B cell (primary cell): ENCODE results near the gene DYNLT3. TPM values are rescaled to one million over a fixed set of nuclear protein-coding genes. Genes with fewer than 3 reads are reported as not detected.

ENCODE experiments used
- ATAC-seq: fragments of 200-7000 bp; cut with Tn5 transposase; one replicate; pipeline ENCODE4 v1.10.0; 2021; ENCODE audit warnings: low read depth, mild to moderate bottlenecking, moderate number of reproducible peaks, moderate library complexity
- CTCF ChIA-PET: fragments of 350-600 bp; sonication (Branson Sonifier 250); formaldehyde crosslinking; loops from one replicate; lab custom pipeline; 2021; ENCODE audit warnings: antibody characterized with exemption, inconsistent platforms; lab: Charles Lee
- POLR2A ChIA-PET: fragments of 350-600 bp; sonication (Branson Sonifier 250); formaldehyde crosslinking; loops from one replicate; lab custom pipeline; 2021; ENCODE audit warnings: antibody characterized with exemption; lab: Charles Lee
- DNase-seq: peaks from one replicate; pipeline ENCODE4 v3.0.0; 2013
- H2AFZ ChIP-seq: 2 replicates; pipeline ENCODE4 v1.6.1; 2012; ENCODE audit warnings: mild to moderate bottlenecking, low read depth, low read length; ENCODE audit not compliant: insufficient read depth, poor library complexity, severe bottlenecking
- H3K27ac ChIP-seq, 2 donors: 1 replicate in 1 of 2; 2 replicates in 1 of 2; pipeline ENCODE4 v1.5.1; 2012 to 2013; ENCODE audit warnings: low read length in 2 of 2, mild to moderate bottlenecking in 2 of 2, moderate library complexity in 1 of 2
- H3K27me3 ChIP-seq, 4 experiments: fragments of 200-600 bp in 1 of 4; sonication (generic) in 1 of 4; replicated peaks in 1 of 4; 1 replicate in 2 of 4; 2 replicates in 2 of 4; pipeline versions ENCODE4 v1.6.1 to v1.7.0; 2013 to 2016; ENCODE audit warnings: low read length in 3 of 4, mild to moderate bottlenecking in 2 of 4, mixed read lengths in 1 of 4, moderate library complexity in 1 of 4; ENCODE audit not compliant: insufficient read depth in 4 of 4, control insufficient read depth in 3 of 4; ENCODE audit errors: control extremely low read depth in 1 of 4
- H3K36me3 ChIP-seq, 2 experiments: replicated peaks in 1 of 2; 1 replicate in 1 of 2; 2 replicates in 1 of 2; pipeline versions ENCODE4 v1.6.1 to v1.7.1; 2013; ENCODE audit warnings: low read length in 1 of 2; ENCODE audit not compliant: insufficient read depth in 2 of 2, control insufficient read depth in 1 of 2; ENCODE audit errors: control extremely low read depth in 1 of 2, extremely low read depth in 1 of 2
- H3K4me1 ChIP-seq, 2 donors: fragments of 200-600 bp in 1 of 2; sonication (generic) in 1 of 2; 1 replicate in 1 of 2; 2 replicates in 1 of 2; pipeline versions ENCODE4 v1.5.1 to v1.6.1; 2013 to 2017; ENCODE audit warnings: low read length in 2 of 2; ENCODE audit not compliant: control insufficient read depth in 2 of 2, insufficient read depth in 2 of 2
- H3K4me2 ChIP-seq: replicated peaks from 2 replicates; pipeline ENCODE3; 2012; ENCODE audit warnings: mild to moderate bottlenecking, low read depth, low read length; ENCODE audit not compliant: poor library complexity, severe bottlenecking
- H3K4me3 ChIP-seq, 5 experiments: fragments of 200-600 bp in 1 of 5; sonication (generic) in 1 of 5; 1 replicate in 3 of 5; 2 replicates in 2 of 5; pipeline versions ENCODE4 v1.5.1 to v1.7.0; 2011 to 2016; ENCODE audit warnings: low read length in 4 of 5, mild to moderate bottlenecking in 4 of 5, low read depth in 2 of 5, control low read depth in 1 of 5, moderate library complexity in 1 of 5; ENCODE audit not compliant: insufficient read depth in 1 of 5; ENCODE audit errors: control extremely low read depth in 1 of 5, extremely low read depth in 1 of 5
- H3K79me2 ChIP-seq: fragments of 200-600 bp; sonication (generic); one replicate; pipeline ENCODE4 v1.6.0; 2016; ENCODE audit warnings: low read length; ENCODE audit not compliant: control insufficient read depth, insufficient read depth
- H3K9ac ChIP-seq: fragments of 200-600 bp; sonication (generic); 2 replicates; pipeline ENCODE4 v1.6.1; 2017; ENCODE audit warnings: mild to moderate bottlenecking, low read length, moderate library complexity
- H3K9me3 ChIP-seq, 3 donors: one replicate each; pipeline versions ENCODE4 v1.6.1 to v1.7.1; 2013; ENCODE audit warnings: low read length in 2 of 3; ENCODE audit not compliant: control insufficient read depth in 2 of 3, insufficient read depth in 1 of 3; ENCODE audit errors: control extremely low read depth in 1 of 3
- H4K20me1 ChIP-seq: 2 replicates; pipeline ENCODE4 v1.6.0; 2012; ENCODE audit warnings: mild to moderate bottlenecking, low read length; ENCODE audit not compliant: insufficient read depth, control insufficient read depth, poor library complexity, severe bottlenecking
- H3K27ac Mint-ChIP-seq: one replicate; pipeline ENCODE4 v1.8.0; 2021; ENCODE audit warnings: mixed read lengths
- H3K27me3 Mint-ChIP-seq: one replicate; pipeline ENCODE4 v1.8.0; 2021; ENCODE audit warnings: mixed read lengths
- H3K4me1 Mint-ChIP-seq: one replicate; pipeline ENCODE4 v1.8.0; 2021; ENCODE audit warnings: mixed read lengths
- H3K4me3 Mint-ChIP-seq: one replicate; pipeline ENCODE4 v1.8.0; 2021; ENCODE audit warnings: mixed read lengths
- H3K9me3 Mint-ChIP-seq: one replicate; pipeline ENCODE4 v1.8.0; 2022; ENCODE audit warnings: mixed read lengths; ENCODE audit not compliant: insufficient read depth
- EZH2 ChIP-seq: IDR thresholded peaks from 2 replicates; pipeline ENCODE4 v1.6.1; 2012; ENCODE audit warnings: borderline replicate concordance, low read depth, mild to moderate bottlenecking, moderate library complexity, low read length; ENCODE audit not compliant: insufficient read depth, poor library complexity, severe bottlenecking
- WGBS: methylation state at CpG from one replicate; pipeline ENCODE4 v1.1.5; 2013; ENCODE audit warnings: missing lambda C conversion rate; ENCODE audit not compliant: insufficient coverage; 5-methylcytosine and 5-hydroxymethylcytosine counted together
- intact Hi-C: fragments of 100-400 bp; cut with micrococcal nuclease; formaldehyde crosslinking; loops from one replicate; pipeline ENCODE4 v1.10.0; 2022
- polyA plus RNA-seq: library from polyadenylated mRNA; depleted of rRNA; stranded (reverse); fragments of >200 nt; gene quantifications from 2 replicates; pipeline ENCODE4 v1.2.3, GENCODE V29; 2012
- total RNA-seq, 2 donors: library from RNA; stranded (reverse); fragments of 120-200 nt in 1 of 2; gene quantifications; 1 replicate in 1 of 2; 2 replicates in 1 of 2; pipeline versions ENCODE4 v1.2.3 to v1.2.4, GENCODE V29; 2013 to 2022
- TF ChIP-seq, protein P1 (sequence below): fragments of 200-600 bp; IDR thresholded peaks from one replicate; pipeline ENCODE4 v1.8.0; 2022; ENCODE audit warnings: antibody characterized with exemption, mild to moderate bottlenecking

DYNLT3 gene
- total and polyA plus RNA-seq, 2 donors (not counting 1 experiment from before 2014, with no cell fraction given), result 15.3 to 20.4 TPM

GRCh38 chrX:37876716-37877115 is 29.3 kb upstream of the DYNLT3 start:
- Histone ChIP-seq H3K9ac (no peak overlapping the region), H2AFZ (no peak overlapping the region), H3K4me1 (no peaks in the 10 kb centered on the region), H3K27ac (no peak overlapping the region), H3K79me2 (no peaks in the 10 kb centered on the region), H4K20me1 (no peaks in the 10 kb centered on the region), H3K9me3 (no peaks in the 10 kb centered on the region), H3K4me2 (no peak overlapping the region), H3K36me3 (no peaks in the 10 kb centered on the region), H3K4me3 (no peak overlapping the region), H3K27me3 (peaks cover 0 to 4% (median under 1%) of the 10 kb centered on the region in 4 experiments)
- Mint-ChIP-seq H3K4me3 (no peak overlapping the region), H3K27ac (no peak overlapping the region), H3K4me1 (no peaks in the 10 kb centered on the region), H3K9me3 (no peaks in the 10 kb centered on the region), H3K27me3 (peaks cover 11% of the 10 kb centered on the region)
- intact Hi-C loops, result no loop called here
- ChIA-PET CTCF (no interaction called here), POLR2A (no interaction called here)
- WGBS, result no CpG with 5 or more reads among the region's 4 CpGs
- TF ChIP-seq, protein P1, sequence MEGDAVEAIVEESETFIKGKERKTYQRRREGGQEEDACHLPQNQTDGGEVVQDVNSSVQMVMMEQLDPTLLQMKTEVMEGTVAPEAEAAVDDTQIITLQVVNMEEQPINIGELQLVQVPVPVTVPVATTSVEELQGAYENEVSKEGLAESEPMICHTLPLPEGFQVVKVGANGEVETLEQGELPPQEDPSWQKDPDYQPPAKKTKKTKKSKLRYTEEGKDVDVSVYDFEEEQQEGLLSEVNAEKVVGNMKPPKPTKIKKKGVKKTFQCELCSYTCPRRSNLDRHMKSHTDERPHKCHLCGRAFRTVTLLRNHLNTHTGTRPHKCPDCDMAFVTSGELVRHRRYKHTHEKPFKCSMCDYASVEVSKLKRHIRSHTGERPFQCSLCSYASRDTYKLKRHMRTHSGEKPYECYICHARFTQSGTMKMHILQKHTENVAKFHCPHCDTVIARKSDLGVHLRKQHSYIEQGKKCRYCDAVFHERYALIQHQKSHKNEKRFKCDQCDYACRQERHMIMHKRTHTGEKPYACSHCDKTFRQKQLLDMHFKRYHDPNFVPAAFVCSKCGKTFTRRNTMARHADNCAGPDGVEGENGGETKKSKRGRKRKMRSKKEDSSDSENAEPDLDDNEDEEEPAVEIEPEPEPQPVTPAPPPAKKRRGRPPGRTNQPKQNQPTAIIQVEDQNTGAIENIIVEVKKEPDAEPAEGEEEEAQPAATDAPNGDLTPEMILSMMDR, result no peak
- no peak for TF ChIP-seq EZH2
- DNase-seq (no peak), ATAC-seq (no peak)

- H3K27ac ChIP-seq, result no peak overlapping the region
- ChIA-PET POLR2A (no interaction called here), CTCF (no interaction called here)
- no peaks in the 10 kb centered on the region for H3K9me3 Mint-ChIP-seq
- H4K20me1 ChIP-seq, result no peaks in the 10 kb centered on the region
- TF ChIP-seq EZH2, result no peak
- H3K4me1 ChIP-seq, result no peaks in the 10 kb centered on the region
- peaks cover 11% of the 10 kb centered on the region for H3K27me3 Mint-ChIP-seq
- peaks cover 0 to 4% (median under 1%) of the 10 kb centered on the region in 4 experiments for H3K27me3 ChIP-seq
- H3K9me3 ChIP-seq, result no peaks in the 10 kb centered on the region
- no peaks in the 10 kb centered on the region for H3K79me2 ChIP-seq
- no peak overlapping the region for H3K4me3 Mint-ChIP-seq
- H3K36me3 ChIP-seq, result no peaks in the 10 kb centered on the region
- no peak overlapping the region for H3K4me2 ChIP-seq
- intact Hi-C loops, result no loop called here
- H3K9ac ChIP-seq, result no peak overlapping the region
- H3K27ac Mint-ChIP-seq, result no peak overlapping the region
- no peaks in the 10 kb centered on the region for H3K4me1 Mint-ChIP-seq
- ATAC-seq, result no peak
- H2AFZ ChIP-seq, result no peak overlapping the region
- DNase-seq, result no peak
- H3K4me3 ChIP-seq, result no peak overlapping the region
- no CpG with 5 or more reads among the region's 1 CpG for WGBS
These were observed 28.3 kb upstream of the DYNLT3 start for GRCh38 chrX:37875675-37876074.
